ENCODE data around the gene PRKN. TPM values are rescaled to one million over a fixed set of nuclear protein-coding genes. Genes with fewer than 3 reads are reported as not detected.

The PRKN gene
- total RNA-seq, 2 donors from 2014 or later = 3.3 to 4.8 TPM

- H3K4me3 ChIP-seq (ENCODE audit: low read length) = no peak overlapping the region
- H3K36me3 ChIP-seq (ENCODE audit: control insufficient read depth, insufficient read depth, low read length) = no peaks in the 10 kb centered on the region
- Mint-ChIP-seq H3K36me3 (ENCODE audit: low read depth) (no peaks in the 10 kb centered on the region), H3K27me3 (ENCODE audit: insufficient read depth) (peaks cover 6% of the 10 kb centered on the region), H3K9me3 (peaks cover 8% of the 10 kb centered on the region), H3K4me1 (no peaks in the 10 kb centered on the region), H3K27ac (no peak overlapping the region), H3K4me3 (no peak overlapping the region)
- DNase-seq = no peak
- H3K9ac ChIP-seq (ENCODE audit: extremely low read depth, low read length, poor library complexity, severe bottlenecking) = no peak overlapping the region
- H3K27me3 ChIP-seq (ENCODE audit: control insufficient read depth, insufficient read depth, low read length, poor library complexity, severe bottlenecking) = no peaks in the 10 kb centered on the region
- H3K9me3 ChIP-seq (ENCODE audit: control insufficient read depth, low read length) = no peaks in the 10 kb centered on the region
- no peak for TF ChIP-seq CTCF (conservative IDR thresholded peaks at IDR 0.05)
- no peaks in the 10 kb centered on the region for H3K4me1 ChIP-seq (ENCODE audit: control insufficient read depth, insufficient read depth, low read length)
- WGBS, 2 experiments (ENCODE audit: insufficient coverage in 1 of 2, insufficient read length in 1 of 2) = 100% methylated on average over 1 of the region's 1 CpG
- H3K27ac ChIP-seq (ENCODE audit: low read depth, low read length) = no peak overlapping the region
These were observed 642.0 kb downstream of the PRKN start for GRCh38 chr6:162085561-162085960.

- no peak overlapping the region for H3K9ac ChIP-seq (ENCODE audit: extremely low read depth, low read length, poor library complexity, severe bottlenecking)
- no peaks in the 10 kb centered on the region for H3K9me3 ChIP-seq (ENCODE audit: control insufficient read depth, low read length)
- no peak for DNase-seq
- H3K27me3 ChIP-seq (ENCODE audit: control insufficient read depth, insufficient read depth, low read length, poor library complexity, severe bottlenecking) = no peaks in the 10 kb centered on the region
- Mint-ChIP-seq H3K4me3 (no peak overlapping the region), H3K36me3 (ENCODE audit: low read depth) (no peaks in the 10 kb centered on the region), H3K27ac (no peak overlapping the region), H3K9me3 (peaks cover 8% of the 10 kb centered on the region), H3K27me3 (ENCODE audit: insufficient read depth) (peaks cover 8% of the 10 kb centered on the region), H3K4me1 (no peaks in the 10 kb centered on the region)
- H3K36me3 ChIP-seq (ENCODE audit: control insufficient read depth, insufficient read depth, low read length) = no peaks in the 10 kb centered on the region
- no peaks in the 10 kb centered on the region for H3K4me1 ChIP-seq (ENCODE audit: control insufficient read depth, insufficient read depth, low read length)
- no peak for TF ChIP-seq CTCF (conservative IDR thresholded peaks at IDR 0.05)
- 83% methylated on average over 1 of the region's 1 CpG; no CpG with 5 or more reads in 1 of the 2 experiments for WGBS, 2 experiments (ENCODE audit: insufficient coverage in 1 of 2, insufficient read length in 1 of 2)
- no peak overlapping the region for H3K27ac ChIP-seq (ENCODE audit: low read depth, low read length)
- H3K4me3 ChIP-seq (ENCODE audit: low read length) = no peak overlapping the region
These were observed 645.0 kb downstream of the PRKN start for GRCh38 chr6:162082520-162082919.

GRCh38 chr6:162078667-162079066, 648.9 kb downstream of the PRKN start:
- H3K9ac ChIP-seq (ENCODE audit: extremely low read depth, low read length, poor library complexity, severe bottlenecking) = no peak overlapping the region
- no peaks in the 10 kb centered on the region for H3K4me1 Mint-ChIP-seq
- H3K27me3 ChIP-seq (ENCODE audit: control insufficient read depth, insufficient read depth, low read length, poor library complexity, severe bottlenecking) = peaks cover 8% of the 10 kb centered on the region
- 87 to 100% methylated on average over 1 to 3 of the region's 4 CpGs for WGBS, 2 experiments (ENCODE audit: insufficient coverage in 1 of 2, insufficient read length in 1 of 2)
- TF ChIP-seq CTCF (conservative IDR thresholded peaks at IDR 0.05) = no peak
- H3K27ac ChIP-seq (ENCODE audit: low read depth, low read length) = no peak overlapping the region
- no peak overlapping the region for H3K4me3 Mint-ChIP-seq
- no peaks in the 10 kb centered on the region for H3K4me1 ChIP-seq (ENCODE audit: control insufficient read depth, insufficient read depth, low read length)
- no peaks in the 10 kb centered on the region for H3K36me3 Mint-ChIP-seq (ENCODE audit: low read depth)
- H3K27ac Mint-ChIP-seq = no peak overlapping the region
- H3K9me3 Mint-ChIP-seq = peaks cover 10% of the 10 kb centered on the region
- no peaks in the 10 kb centered on the region for H3K36me3 ChIP-seq (ENCODE audit: control insufficient read depth, insufficient read depth, low read length)
- H3K27me3 Mint-ChIP-seq (ENCODE audit: insufficient read depth) = peaks cover 21% of the 10 kb centered on the region
- H3K4me3 ChIP-seq (ENCODE audit: low read length) = no peak overlapping the region
- no peaks in the 10 kb centered on the region for H3K9me3 ChIP-seq (ENCODE audit: control insufficient read depth, low read length)
- DNase-seq = no peak

All from endodermal cell (in vitro differentiated cells).